ENCODE data around the gene SDHAF2.
A peak's percentile ranks its signal among the peaks of the same experiment; 100 is the strongest.
"Not testable (repeated sequence)": the region's sequence is repeated elsewhere in the genome, so short reads cannot be mapped to it uniquely, and the experiment has no call there.

SDHAF2 gene

GRCh38 chr11:61476371-61476770, 46.4 kb downstream of the SDHAF2 start:
- DNase-seq (ENCODE audit: low spot score) = no peak

GRCh38 chr11:61477126-61477525, 47.2 kb downstream of the SDHAF2 start:
- no peak for DNase-seq (ENCODE audit: low spot score)

- DNase-seq (ENCODE audit: low spot score) = peak; percentile 89
Measured at GRCh38 chr11:61477727-61478148, 47.8 kb downstream of the SDHAF2 start.

GRCh38 chr11:61479360-61480058, 49.6 kb downstream of the SDHAF2 start:
- not testable (repeated sequence) for DNase-seq (ENCODE audit: low spot score)

- DNase-seq (ENCODE audit: low spot score) = no peak
Measured at GRCh38 chr11:61480261-61480993, 50.5 kb downstream of the SDHAF2 start.

- no peak for DNase-seq (ENCODE audit: low spot score)
Measured at GRCh38 chr11:61480994-61481335, 51.0 kb downstream of the SDHAF2 start.

GRCh38 chr11:61481806-61482205, 51.9 kb downstream of the SDHAF2 start:
- no peak for DNase-seq (ENCODE audit: low spot score)

- DNase-seq (ENCODE audit: low spot score) = peak; percentile 95
Measured at GRCh38 chr11:61482513-61482912, 52.6 kb downstream of the SDHAF2 start.

GRCh38 chr11:61484541-61484940, 54.6 kb downstream of the SDHAF2 start:
- DNase-seq (ENCODE audit: low spot score) = no peak

- no peak for DNase-seq (ENCODE audit: low spot score)
Measured at GRCh38 chr11:61485080-61485479, 55.2 kb downstream of the SDHAF2 start.

GRCh38 chr11:61486011-61486620, 56.2 kb downstream of the SDHAF2 start:
- DNase-seq (ENCODE audit: low spot score) = no peak

- DNase-seq (ENCODE audit: low spot score) = peak; percentile 14
Measured at GRCh38 chr11:61486779-61487178, 56.9 kb downstream of the SDHAF2 start.

GRCh38 chr11:61487342-61488025, 57.6 kb downstream of the SDHAF2 start:
- DNase-seq (ENCODE audit: low spot score) = peak; percentile 20

- peak; percentile 93 for DNase-seq (ENCODE audit: low spot score)
Measured at GRCh38 chr11:61488651-61489291, 58.8 kb downstream of the SDHAF2 start.

GRCh38 chr11:61489833-61490721, 60.2 kb downstream of the SDHAF2 start:
- DNase-seq (ENCODE audit: low spot score) = no peak

GRCh38 chr11:61491736-61492395, 61.9 kb downstream of the SDHAF2 start:
- no peak for DNase-seq (ENCODE audit: low spot score)

GRCh38 chr11:61494381-61494961, 64.5 kb downstream of the SDHAF2 start:
- no peak for DNase-seq (ENCODE audit: low spot score)

GRCh38 chr11:61495801-61496601, 66.1 kb downstream of the SDHAF2 start:
- no peak for DNase-seq (ENCODE audit: low spot score)

All from HuH-7.5 (cell line).